ENCODE results near the gene GSTA1.
A peak's percentile ranks its signal among the peaks of the same experiment; 100 is the strongest.
"Not testable (repeated sequence)": the region's sequence is repeated elsewhere in the genome, so short reads cannot be mapped to it uniquely, and the experiment has no call there.

Gene GSTA1

GRCh38 chr6:52803668-52804255 is at the start of gene GSTA1:
Gene GSTA1, minus strand, starts transcription at chr6:52803816. Its CDS starts 4,549 bp downstream, at chr6:52799267.
- not testable (repeated sequence) for DNase-seq (ENCODE audit: low spot score)

- no peak for DNase-seq (ENCODE audit: low spot score)
- no peak for TF ChIP-seq CTCF (IDR thresholded peaks at IDR 0.05; ENCODE audit: extremely low read depth, missing control alignments)
Measured at GRCh38 chr6:52849137-52849536, 45.5 kb upstream of the GSTA1 start.

GRCh38 chr6:52846002-52846401 is 42.4 kb upstream of the GSTA1 start:
- no peak for TF ChIP-seq CTCF (IDR thresholded peaks at IDR 0.05; ENCODE audit: extremely low read depth, missing control alignments)
- DNase-seq (ENCODE audit: low spot score), result no peak

- no peak for DNase-seq (ENCODE audit: low spot score)
- no peak for TF ChIP-seq CTCF (IDR thresholded peaks at IDR 0.05; ENCODE audit: extremely low read depth, missing control alignments)
Measured at GRCh38 chr6:52843605-52844004, 40.0 kb upstream of the GSTA1 start.

- DNase-seq (ENCODE audit: low spot score), result no peak
- no peak for TF ChIP-seq CTCF (IDR thresholded peaks at IDR 0.05; ENCODE audit: extremely low read depth, missing control alignments)
Measured at GRCh38 chr6:52840763-52841585, 37.4 kb upstream of the GSTA1 start, which contains the start of gene GSTA5. Gene GSTA5, minus strand, starts transcription at chr6:52840813.

GRCh38 chr6:52839124-52840055 is 35.8 kb upstream of the GSTA1 start:
- DNase-seq (ENCODE audit: low spot score), result peak; percentile 70
- TF ChIP-seq CTCF (IDR thresholded peaks at IDR 0.05; ENCODE audit: extremely low read depth, missing control alignments), result peak; percentile 56

- no peak for DNase-seq (ENCODE audit: low spot score)
- no peak for TF ChIP-seq CTCF (IDR thresholded peaks at IDR 0.05; ENCODE audit: extremely low read depth, missing control alignments)
Measured at GRCh38 chr6:52834481-52834880, 30.9 kb upstream of the GSTA1 start.

- not testable (repeated sequence) for DNase-seq (ENCODE audit: low spot score)
Measured at GRCh38 chr6:52830869-52831268, 27.3 kb upstream of the GSTA1 start.

Measured in GM20000 (cell line).